HG02588 (cell line): ENCODE data around the gene CACNB2.

ENCODE experiments used
- ATAC-seq: cut with Tn5 transposase; IDR thresholded peaks from one replicate; pipeline ENCODE4 v1.9.1; 2021; ENCODE audit warnings: mild to moderate bottlenecking, moderate library complexity; ENCODE audit not compliant: unreplicated experiment

Gene CACNB2

DNA sequence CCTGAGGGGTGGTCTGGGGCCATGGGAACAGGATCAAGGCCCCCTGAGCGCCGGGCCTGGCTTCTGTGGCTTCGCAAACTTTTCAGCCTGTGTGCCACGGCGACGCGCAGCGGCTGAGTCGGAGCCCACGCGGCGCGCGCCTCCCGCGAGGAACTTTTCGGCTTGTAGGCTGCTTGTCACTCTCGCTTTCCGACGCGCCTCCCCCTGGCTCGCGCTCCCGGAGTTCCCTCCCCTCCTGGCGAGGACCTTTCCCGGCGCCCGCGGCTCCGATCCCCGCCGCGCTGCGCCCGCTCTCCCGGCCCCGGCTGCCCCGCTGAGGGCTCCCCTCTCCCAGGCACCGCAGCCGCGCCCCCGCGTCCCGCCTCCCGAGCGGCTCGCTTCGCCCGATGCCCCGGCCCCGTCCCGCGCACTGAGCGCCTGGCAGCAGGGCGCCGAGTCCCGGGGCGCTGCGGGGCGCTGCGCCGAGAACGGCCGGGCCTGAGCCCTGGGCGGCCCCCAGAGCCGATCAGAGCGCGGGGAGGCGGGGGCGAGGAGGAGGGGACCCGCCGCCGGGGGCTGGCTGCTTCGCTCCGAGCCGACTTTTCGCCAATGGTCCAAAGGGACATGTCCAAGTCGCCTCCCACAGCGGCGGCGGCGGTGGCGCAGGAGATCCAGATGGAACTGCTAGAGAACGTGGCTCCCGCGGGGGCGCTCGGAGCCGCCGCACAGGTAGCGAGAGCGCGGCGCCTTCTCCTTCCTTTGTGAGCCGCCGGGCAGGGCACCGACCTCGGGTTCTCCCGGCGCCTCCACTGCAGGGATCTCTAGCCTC lies at the start of gene CACNB2:
Gene CACNB2 (plus strand): TSS at position 276 of the 808 bp plus-strand sequence.
- ATAC-seq, result no peak

DNA sequence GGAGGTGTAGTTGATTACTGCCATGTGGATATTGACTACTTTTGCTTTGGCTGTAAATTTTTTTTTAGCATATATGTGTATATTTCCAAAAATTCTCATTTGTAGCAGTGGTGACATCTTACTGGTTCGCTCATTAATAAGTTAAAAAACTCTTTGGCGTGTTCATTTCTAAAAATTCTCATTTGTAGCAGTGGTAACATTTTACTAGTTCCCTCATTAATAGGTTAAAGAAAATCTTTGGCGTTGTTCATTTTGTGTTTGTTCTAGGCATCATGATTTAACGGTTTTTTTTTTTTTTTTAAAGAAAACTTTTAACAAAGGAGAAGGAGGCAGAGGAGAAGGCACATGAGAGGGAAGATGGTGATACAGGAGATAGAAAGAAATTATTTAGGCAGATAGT lies 45.9 kb upstream of the CACNB2 start:
- ATAC-seq, result no peak

DNA sequence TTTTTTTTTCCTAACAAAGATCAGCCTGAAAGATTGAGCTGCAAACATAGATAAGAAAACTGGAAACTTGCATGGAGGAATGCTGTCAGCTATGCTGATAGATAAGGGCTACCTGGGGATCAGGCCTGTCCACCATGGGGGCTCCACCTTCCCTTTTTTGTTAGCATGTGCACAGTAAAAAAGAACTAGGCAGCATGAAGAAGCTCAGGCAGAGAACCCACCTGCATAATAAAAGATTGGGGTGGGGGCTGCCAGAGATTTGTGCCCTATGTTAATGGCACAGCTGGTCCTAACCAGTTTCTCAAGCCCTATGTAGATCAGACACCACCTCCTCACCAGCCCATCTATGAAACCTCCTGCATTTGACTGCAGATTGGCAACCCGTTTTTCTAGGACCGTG lies 45.4 kb upstream of the CACNB2 start:
- no peak for ATAC-seq

DNA sequence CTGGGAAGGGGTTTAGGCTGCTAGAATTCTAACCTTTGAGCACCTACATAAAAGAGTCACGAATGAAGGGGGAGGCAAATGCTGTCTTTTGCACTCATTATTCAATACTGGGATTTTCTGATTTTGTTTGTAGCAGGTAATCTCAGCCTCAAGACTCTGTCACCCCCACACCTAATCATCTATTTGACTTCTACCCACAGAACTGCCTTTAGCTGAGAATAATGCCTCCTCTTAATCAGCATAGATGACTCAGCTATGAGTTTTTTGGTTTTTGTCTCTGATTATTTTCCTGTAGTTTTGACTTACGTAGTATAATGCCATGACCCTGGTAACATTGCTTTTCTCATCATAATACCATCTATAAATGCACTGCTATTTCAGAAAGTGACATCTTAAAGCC lies 42.7 kb upstream of the CACNB2 start:
- no peak for ATAC-seq

DNA sequence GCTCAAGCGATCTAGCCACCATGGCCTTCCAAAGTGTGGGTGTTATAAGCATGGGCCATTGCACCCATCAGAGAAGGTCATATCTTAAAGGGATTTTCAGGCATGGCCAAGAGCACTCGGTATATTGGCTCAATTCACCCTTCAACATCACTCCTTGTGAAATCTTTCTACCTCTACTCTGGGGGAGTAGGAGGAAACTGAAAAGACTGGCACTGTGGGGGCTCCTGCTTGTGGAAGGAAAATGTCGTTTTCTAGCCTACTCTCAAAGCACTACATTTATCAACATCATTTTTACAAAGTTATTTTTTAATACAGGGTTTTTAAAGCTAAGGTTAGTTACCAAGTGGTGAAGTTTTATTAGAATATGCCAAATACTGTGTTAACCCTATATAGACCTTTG lies 42.0 kb upstream of the CACNB2 start:
- ATAC-seq, result no peak

DNA sequence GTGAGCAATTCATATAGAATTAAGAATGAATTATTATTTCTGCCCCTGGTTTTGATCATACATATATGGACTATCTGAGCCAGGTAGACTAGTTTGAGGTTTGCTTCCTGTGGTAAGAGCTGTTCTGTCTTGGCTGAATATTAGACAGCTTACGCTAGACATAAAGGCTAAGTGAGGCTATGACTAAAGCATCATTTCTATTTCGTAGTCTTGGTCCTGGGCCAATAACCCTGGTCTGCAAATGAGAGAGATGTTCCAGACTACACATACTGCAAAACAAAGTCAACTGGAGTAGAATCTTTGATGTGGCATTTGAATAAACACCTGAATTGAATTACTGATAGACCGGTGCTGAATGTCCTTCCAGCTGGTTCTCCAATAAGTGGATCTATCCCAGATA lies 40.8 kb upstream of the CACNB2 start:
- no peak for ATAC-seq

DNA sequence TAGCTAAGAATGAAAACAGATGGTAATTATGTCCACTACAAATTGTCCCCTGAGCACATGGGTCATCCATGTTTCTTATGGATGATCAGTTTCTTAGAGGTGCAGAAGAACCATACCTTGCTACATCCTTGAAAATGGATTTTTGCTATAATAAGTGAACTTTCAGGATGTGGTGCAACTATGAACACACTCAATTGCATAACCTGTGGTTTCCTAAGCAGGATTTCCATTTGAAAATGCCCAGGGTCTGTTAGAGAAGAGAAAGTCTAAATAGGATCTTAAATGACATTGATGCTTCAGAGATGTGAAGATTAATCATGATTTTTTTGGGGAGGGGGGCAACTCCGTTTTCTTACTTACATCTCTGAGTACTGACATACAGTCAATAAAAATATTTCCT lies 39.6 kb upstream of the CACNB2 start:
- ATAC-seq, result no peak

DNA sequence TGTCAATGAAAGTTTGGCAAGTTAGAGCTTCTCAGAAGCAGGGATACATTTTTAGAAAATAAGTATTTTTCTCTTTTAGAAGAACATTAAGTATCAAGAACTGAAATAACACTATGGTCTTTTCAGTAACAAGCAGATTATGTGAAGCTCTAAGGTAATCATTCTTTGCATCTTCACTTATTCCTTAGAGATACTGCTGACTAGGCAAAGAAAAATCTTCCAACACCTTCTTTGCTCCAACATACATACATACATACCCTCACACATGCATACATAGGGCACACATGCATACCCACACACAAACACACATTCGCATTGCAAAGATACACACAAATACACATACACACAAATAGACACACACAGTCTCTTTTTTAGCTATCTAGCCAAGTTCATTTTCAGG lies 37.8 kb upstream of the CACNB2 start:
- ATAC-seq, result no peak

DNA sequence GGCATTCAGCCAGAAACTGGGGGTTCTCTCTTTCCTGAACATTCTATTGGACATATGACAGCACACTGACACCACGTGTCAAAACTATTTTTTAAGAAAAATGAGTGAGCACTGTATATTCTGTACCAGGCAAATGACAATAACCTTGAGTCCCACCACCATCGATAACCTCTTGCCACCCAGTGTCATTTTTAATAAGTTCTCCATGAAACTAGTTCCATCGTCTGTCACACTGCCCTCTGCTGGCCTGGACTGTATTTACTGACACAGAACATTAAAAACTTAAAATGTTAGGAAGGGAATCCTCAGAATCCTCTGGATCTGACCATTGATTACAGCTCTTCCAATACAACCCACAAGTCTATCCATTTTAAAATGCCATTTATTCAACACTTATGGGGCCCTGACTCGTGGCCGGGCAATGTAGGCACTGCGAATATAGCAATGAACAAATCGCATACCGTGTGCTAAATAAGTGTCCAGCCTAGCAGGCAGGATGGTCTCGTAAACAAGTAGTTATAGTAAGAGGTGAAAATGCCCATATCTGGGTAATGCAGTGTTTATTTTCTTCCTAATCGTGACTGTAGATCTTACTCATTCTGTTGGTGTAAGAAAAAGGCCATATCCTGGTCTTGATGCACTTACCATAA lies 35.9 kb upstream of the CACNB2 start:
- no peak for ATAC-seq

DNA sequence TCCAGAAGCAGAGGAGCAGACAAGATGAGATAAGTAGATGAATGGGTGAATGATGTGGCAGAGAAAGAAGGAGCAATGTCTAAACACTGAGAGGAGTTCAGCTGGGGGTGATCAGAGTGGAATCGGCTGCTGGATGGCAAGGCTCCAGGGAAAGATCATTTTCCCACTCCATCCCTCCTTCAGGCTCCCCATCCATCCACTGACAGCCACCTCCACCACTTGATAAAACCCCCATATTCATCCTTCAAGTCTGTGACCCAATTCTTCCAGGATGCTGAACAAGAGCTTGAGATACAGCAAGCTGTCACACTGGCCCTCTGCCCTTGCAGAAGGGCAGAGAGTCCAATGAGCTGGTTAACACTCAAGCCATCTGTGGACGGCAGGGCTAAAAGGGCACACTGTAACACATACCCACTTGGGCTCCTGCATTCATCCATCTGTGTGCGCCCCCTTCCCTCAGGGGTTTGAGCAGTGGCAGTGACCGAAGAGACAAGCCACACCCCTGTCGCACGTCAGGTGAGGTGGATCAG lies 30.8 kb upstream of the CACNB2 start:
- no peak for ATAC-seq

DNA sequence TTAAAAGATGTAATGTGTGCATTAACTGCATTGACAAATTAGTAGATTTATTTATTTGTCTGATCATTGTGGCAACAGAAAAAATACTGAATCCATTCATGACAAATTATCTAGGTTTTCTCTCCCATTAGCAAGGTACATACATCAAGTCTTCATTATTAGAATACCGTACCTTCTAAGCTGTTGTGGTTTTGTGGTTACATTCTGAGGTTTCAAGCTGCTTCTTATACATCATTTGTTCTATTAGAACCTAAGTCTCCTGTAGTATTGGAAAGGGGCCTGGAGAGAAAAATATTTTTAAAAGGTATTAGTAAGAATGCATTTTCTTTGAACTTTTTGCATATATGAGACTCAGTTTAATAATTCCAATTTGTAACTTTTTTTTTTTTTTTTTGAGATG lies 26.3 kb upstream of the CACNB2 start:
- ATAC-seq, result no peak

DNA sequence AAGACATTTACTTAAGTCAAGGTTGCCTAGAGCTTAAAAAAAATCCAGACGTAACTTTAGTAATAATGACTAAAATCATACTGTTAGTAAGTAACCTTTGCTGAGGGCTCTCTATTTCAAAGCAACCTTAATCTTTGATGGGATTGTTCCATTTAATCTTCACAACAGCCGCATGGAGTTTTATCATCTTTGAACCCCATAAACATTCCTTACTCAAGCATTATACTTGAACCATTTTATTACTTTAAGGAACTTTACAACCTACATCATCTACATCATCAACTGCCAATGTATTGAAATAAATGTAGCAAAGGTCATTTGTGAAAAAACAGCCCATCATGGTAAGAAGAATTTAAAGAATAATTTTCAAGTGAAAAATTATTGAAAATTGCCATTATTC lies 22.9 kb upstream of the CACNB2 start:
- no peak for ATAC-seq

DNA sequence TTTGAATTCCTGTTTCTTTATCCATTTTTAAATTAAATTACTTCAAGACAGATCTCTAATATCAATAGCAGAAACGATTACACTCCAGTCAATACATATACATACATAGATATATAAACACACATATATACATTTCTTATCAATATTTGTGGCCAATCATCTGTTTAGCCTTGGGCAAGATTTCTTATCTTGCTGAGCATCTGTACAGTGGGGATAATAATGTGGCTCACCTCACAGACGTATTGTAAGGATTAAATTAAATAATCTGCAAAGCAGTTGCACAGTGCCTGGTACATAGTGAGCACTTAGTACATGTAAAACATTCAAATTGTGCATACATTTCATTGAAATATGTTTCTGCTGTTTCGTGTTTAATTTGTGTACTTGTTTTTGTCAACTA lies 17.5 kb upstream of the CACNB2 start:
- no peak for ATAC-seq

DNA sequence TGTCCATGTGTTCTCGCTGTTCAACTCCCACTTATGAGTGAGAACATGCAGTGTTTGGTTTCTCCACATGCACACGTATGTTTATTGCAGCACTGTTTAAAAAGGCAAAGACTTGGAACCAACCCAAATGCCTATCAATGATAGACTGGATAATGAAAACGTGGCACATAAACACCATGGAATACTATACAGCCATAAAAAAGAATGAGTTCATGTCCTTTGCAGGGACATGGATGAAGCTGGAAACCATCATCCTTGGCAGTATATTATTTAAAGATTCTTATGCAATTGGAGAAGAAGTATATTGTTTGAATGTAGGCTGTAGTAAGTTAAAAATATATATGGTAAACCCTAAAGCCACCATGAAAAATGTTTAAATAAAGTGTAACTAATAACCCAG lies 7.2 kb upstream of the CACNB2 start:
- ATAC-seq, result no peak

DNA sequence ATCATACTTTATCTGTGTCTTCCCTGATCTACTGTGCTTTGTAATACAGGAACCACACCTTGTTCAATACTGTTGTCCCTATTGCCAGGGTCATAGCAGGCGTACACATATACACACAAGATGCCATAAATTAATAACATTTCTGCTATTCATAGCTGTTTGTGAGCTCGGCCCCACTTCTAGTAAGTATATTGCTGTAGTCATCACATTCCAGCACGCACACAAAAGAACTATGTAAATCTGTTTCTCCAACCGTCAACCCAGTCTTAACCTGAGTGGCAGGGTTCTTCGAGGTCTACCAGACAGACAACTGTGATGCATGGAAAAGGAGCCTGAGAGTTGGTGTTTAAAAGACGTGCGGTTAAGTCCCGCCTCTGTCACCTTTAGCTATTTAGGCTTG lies 5.7 kb upstream of the CACNB2 start:
- no peak for ATAC-seq

DNA sequence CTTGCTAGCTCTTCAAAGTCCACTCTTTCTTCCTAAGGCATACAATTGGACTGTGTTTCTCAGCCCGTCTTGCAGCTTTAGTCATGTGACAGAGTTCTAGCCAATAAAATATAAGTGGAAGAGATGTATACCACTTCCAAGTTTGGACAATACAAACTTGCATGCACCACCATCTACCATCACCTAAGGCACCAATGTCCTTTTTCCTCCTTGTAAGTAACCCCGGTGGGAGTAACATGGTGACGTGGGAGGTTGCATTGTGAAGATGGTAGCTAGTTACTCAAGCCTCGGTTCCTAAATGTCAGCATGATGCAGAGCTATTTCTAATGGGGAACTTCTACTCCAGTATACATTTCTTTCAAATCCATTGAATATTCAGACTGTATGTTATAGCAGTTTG lies 5.3 kb upstream of the CACNB2 start:
- ATAC-seq, result no peak

DNA sequence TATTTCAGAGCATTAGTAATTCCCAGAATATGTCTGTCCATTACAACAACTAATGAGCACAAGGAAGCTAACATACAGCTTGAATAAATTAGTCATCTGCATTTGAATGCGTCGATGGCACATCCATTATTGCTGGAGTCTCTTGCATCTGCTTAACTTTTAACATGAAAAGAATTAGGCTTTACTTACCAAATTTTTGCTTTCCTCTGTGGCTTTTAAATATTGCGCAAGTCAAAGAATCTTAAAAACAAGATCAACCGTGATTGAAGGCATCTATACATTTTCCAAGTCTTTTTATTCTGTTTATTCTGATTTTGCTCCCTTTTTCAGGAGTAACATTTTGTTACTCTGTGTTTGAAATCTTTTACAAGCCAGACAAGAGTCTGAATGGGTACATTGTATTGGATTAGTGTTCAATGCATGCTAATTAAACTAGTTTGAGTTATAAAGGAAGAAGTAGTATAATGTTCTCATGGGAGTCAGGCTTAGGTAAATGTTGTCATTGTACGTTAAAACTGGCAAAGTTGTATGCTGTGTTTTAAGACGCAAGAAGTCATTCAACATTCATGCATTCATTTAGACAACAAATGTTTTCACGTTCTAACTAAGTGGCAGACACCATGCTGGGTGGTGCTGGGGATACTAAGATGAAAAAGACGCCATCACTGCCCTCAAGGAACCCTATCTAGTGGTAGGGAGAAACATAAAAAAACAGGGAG lies 4.0 kb upstream of the CACNB2 start:
- no peak for ATAC-seq

DNA sequence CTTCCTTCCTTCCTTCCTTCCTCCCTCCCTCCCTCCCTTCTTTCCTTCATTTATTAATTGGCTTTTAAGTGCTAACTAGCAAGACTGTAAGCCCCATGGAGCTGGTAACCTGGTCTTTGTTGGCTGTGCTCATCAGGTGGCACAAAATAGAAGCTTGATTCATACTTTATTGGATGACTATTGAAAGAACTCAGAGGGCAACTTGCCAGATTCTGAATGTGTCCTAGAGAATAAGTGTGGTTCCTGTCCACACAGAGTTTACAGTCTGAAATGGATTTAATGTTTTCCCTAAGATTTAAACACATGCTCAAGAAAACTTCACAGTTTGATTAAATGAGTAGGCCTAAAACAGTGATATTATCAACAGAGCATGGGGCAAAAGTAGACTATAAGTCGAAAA lies 3.1 kb upstream of the CACNB2 start:
- no peak for ATAC-seq

DNA sequence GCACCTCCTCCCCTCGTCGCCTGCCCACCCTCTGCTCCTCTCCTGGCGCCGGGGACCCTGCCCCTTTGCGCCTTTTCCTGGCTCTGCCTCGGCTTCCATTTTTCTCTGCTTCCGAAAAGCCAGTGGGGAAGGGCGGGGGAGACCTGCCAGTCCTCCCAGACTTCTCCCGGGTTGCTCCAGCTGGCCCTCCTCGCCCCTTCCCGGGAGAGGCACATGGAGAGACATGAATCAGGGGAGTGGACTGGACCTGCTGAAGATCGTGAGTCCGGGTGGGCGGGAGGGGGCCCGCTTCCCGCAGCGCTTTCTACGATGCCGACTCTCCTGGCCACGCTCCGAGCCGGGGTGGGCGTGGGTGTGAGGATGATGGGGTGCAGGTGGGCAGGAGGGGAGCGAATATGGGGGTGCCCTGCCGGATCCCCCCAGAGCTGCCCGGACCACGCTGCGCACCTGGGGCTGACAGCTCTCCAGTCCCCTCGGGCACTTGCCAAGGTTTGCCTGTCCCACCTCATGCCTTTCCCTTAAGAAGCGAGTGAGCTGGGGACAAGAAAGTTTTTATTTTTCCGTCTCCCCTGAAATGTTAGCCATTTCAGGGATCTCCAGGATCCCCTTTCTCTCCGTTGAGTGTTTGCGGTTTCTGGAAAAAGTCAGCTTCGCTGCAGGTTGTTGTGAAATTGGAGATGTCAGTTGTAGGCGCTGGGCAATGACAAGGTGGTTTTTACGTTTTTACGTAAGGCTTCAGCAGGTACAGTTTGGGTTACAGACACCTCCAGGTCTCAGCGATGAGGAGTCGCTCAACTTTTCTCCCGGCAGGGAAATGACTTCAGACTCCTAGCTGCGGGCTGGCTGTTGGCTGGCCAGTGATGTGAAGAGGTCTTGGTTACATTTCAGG lies 977 bp downstream of the CACNB2 start:
- no peak for ATAC-seq

DNA sequence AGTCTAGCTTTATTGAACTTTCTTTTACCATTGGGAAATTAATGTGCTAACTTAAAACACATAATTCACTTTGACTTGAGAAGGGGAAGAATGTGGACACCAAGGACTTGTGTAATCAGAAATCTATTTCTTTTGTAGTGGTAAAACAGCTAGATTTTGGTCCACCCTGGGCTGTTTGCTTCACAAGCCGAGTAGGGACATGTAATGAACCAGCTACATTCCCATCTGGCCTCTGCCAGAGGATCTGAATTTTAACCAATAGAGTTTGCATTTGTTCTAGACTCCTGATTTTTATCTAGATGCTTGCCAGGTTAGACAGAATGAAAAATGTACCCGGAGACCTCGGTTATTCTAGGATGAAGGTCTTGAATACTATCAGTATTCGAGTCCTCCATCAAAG lies 1.9 kb downstream of the CACNB2 start:
- no peak for ATAC-seq

DNA sequence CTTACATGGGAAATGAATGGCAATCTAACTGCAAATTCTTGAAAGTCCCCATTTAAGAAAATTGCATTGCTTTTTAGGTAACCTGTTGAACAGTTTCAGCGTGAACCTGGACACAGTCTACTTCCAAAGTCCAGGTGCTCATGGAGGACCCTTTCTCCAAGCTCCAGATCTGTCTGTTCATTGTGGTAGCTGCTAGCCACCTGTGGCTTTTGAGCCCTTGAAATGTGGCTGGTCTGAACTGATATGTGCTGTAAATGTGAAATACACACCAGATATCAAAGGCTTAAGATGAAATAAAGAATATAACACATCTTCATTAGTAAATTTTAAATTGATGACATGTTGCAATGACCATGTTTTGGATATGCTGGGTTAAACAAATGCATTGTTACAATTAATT lies 4.2 kb downstream of the CACNB2 start:
- no peak for ATAC-seq
